Heart left ventricle (tissue), 11 donors: Measurements from ENCODE around the gene CCDC70. TPM values are rescaled to one million over a fixed set of nuclear protein-coding genes. Genes with fewer than 3 reads are reported as not detected.

Source experiments
- polyA plus RNA-seq, 2 donors: library from polyadenylated mRNA; stranded (reverse); fragments of 200-250 nt; gene quantifications; one replicate each; pipeline ENCODE4 v1.2.3, GENCODE V29; 2013
- total RNA-seq, 9 donors: library from RNA; depleted of rRNA in 2 of 9; stranded (reverse); fragments of >200 nt in 2 of 9; fragmentation: NEBNext Ultra II Directional in 3 of 9; extraction: Animal tissue kit (Norgen Biotek cat#: 25700) in 3 of 9; gene quantifications; one replicate each; pipeline versions ENCODE4 v1.1.0 to v1.2.4, GENCODE V29; 2016 to 2023
- donor health status: ischemic (EF 13 %, LVEDD 7.1; RV severe dilation, severe dysfunction).
- donor health status: healthy with polysubstance abuse.
- donor health status: DM: no; HTN: yes; CAD: no.
- donor health status: DM: no; HTN: no; CAD: no.
- donor health status: ischemic (EF 25% LVEDD 5.7; RV mildly dilated, moderate dysfunction).
- donor health status: healthy.
- donor health status: DM: yes; HTN: yes; CAD: no.
- donor health status: PGD.
- donor health status: nonischemic (EF 23%, LVEDD 6.1; RV moderate dilation, normal function).

Gene CCDC70
- total and polyA plus RNA-seq, 11 donors, result not detected

Other genes starting within 250 kb of the CCDC70 start
- gene DHRS12, start 57.8 kb upstream of the CCDC70 start, total RNA-seq, result 10 to 100 TPM in 7 of 9 donors, 1 to 10 TPM in 2; 4.8 to 13.1 (median 12.1) TPM
- gene DHRS12, start 57.8 kb upstream of the CCDC70 start, polyA plus RNA-seq, result 10 to 100 TPM in 1 of 2 donors, 1 to 10 TPM in 1; 3.9 to 13.9 TPM
- 1 to 10 TPM in 3 of 9 donors, under 1 TPM in 5, not detected in 1; 0.14 to 1.6 (median 0.45) TPM for gene TMEM272, start 16.8 kb upstream of the CCDC70 start, total RNA-seq
- under 1 TPM; 0.21 to 0.34 TPM for gene TMEM272, start 16.8 kb upstream of the CCDC70 start, polyA plus RNA-seq
- gene ATP7B, start 149.5 kb downstream of the CCDC70 start, total RNA-seq, result 10 to 100 TPM in 1 of 9 donors, 1 to 10 TPM in 8; 3.3 to 11.4 (median 4.3) TPM
- 1 to 10 TPM; 2.7 to 3.4 TPM for gene ATP7B, start 149.5 kb downstream of the CCDC70 start, polyA plus RNA-seq
- 10 to 100 TPM; 11.6 to 32.9 (median 21.8) TPM for gene ALG11, start 150.4 kb downstream of the CCDC70 start, total RNA-seq
- 10 to 100 TPM in 1 of 2 donors, 1 to 10 TPM in 1; 4.0 to 11.3 TPM for gene ALG11, start 150.4 kb downstream of the CCDC70 start, polyA plus RNA-seq
- gene UTP14C, start 162.7 kb downstream of the CCDC70 start, total RNA-seq, result 10 to 100 TPM in 7 of 9 donors, 1 to 10 TPM in 2; 8.3 to 15.4 (median 11.9) TPM
- 10 to 100 TPM in 1 of 2 donors, 1 to 10 TPM in 1; 3.1 to 12.3 TPM for gene UTP14C, start 162.7 kb downstream of the CCDC70 start, polyA plus RNA-seq